ENCODE data around the gene KIAA0586.
A peak's percentile ranks its signal among the peaks of the same experiment; 100 is the strongest.
"Not testable (repeated sequence)": the region's sequence is repeated elsewhere in the genome, so short reads cannot be mapped to it uniquely, and the experiment has no call there.

Gene KIAA0586

GRCh38 chr14:58428118-58428683 is 682 bp downstream of the KIAA0586 start:
- Mint-ChIP-seq H3K27ac (peak overlapping the region; percentile 98), H3K27me3 (peaks cover 4% of the 10 kb centered on the region), H3K36me3 (ENCODE audit: low read depth) (peaks cover 38% of the 10 kb centered on the region), H3K4me1 (ENCODE audit: low read depth) (peaks cover 61% of the 10 kb centered on the region), H3K4me3 (peak overlapping the region; percentile 96), H3K9me3 (no peaks in the 10 kb centered on the region)

GRCh38 chr14:58430156-58430555 is 2.6 kb downstream of the KIAA0586 start:
- Mint-ChIP-seq H3K4me3 (peak overlapping the region; percentile 30), H3K27me3 (peaks cover 4% of the 10 kb centered on the region), H3K9me3 (no peaks in the 10 kb centered on the region), H3K27ac (peak overlapping the region; percentile 10), H3K4me1 (ENCODE audit: low read depth) (peaks cover 47% of the 10 kb centered on the region), H3K36me3 (ENCODE audit: low read depth) (peaks cover 34% of the 10 kb centered on the region)

- H3K27ac Mint-ChIP-seq: no peak overlapping the region
- no peaks in the 10 kb centered on the region for H3K9me3 Mint-ChIP-seq
- no peak overlapping the region for H3K4me3 Mint-ChIP-seq
- H3K27me3 Mint-ChIP-seq: no peaks in the 10 kb centered on the region
- peaks cover 50% of the 10 kb centered on the region for H3K36me3 Mint-ChIP-seq (ENCODE audit: low read depth)
- H3K4me1 Mint-ChIP-seq (ENCODE audit: low read depth): no peaks in the 10 kb centered on the region
Observed at GRCh38 chr14:58439476-58439875, 12.0 kb downstream of the KIAA0586 start.

GRCh38 chr14:58444627-58445026 is 17.1 kb downstream of the KIAA0586 start:
- Mint-ChIP-seq H3K36me3 (ENCODE audit: low read depth) (peaks cover 39% of the 10 kb centered on the region), H3K9me3 (no peaks in the 10 kb centered on the region), H3K4me3 (no peak overlapping the region), H3K27ac (no peak overlapping the region), H3K27me3 (no peaks in the 10 kb centered on the region), H3K4me1 (ENCODE audit: low read depth) (no peaks in the 10 kb centered on the region)

- Mint-ChIP-seq H3K4me1 (ENCODE audit: low read depth) (no peaks in the 10 kb centered on the region), H3K9me3 (no peaks in the 10 kb centered on the region), H3K27me3 (no peaks in the 10 kb centered on the region), H3K36me3 (ENCODE audit: low read depth) (peaks cover 46% of the 10 kb centered on the region), H3K4me3 (no peak overlapping the region), H3K27ac (no peak overlapping the region)
Observed at GRCh38 chr14:58455593-58456265, 28.2 kb downstream of the KIAA0586 start.

- H3K4me1 Mint-ChIP-seq (ENCODE audit: low read depth): no peaks in the 10 kb centered on the region
- no peaks in the 10 kb centered on the region for H3K9me3 Mint-ChIP-seq
- no peak overlapping the region for H3K27ac Mint-ChIP-seq
- H3K27me3 Mint-ChIP-seq: no peaks in the 10 kb centered on the region
- no peak overlapping the region for H3K4me3 Mint-ChIP-seq
- H3K36me3 Mint-ChIP-seq (ENCODE audit: low read depth): peaks cover 57% of the 10 kb centered on the region
Observed at GRCh38 chr14:58460772-58461171, 33.3 kb downstream of the KIAA0586 start.

- Mint-ChIP-seq H3K27me3 (no peaks in the 10 kb centered on the region), H3K9me3 (no peaks in the 10 kb centered on the region), H3K36me3 (ENCODE audit: low read depth) (peaks cover 62% of the 10 kb centered on the region), H3K27ac (no peak overlapping the region), H3K4me1 (ENCODE audit: low read depth) (no peaks in the 10 kb centered on the region), H3K4me3 (no peak overlapping the region)
Observed at GRCh38 chr14:58463147-58463546, 35.6 kb downstream of the KIAA0586 start.

GRCh38 chr14:58464652-58465051 is 37.1 kb downstream of the KIAA0586 start:
- Mint-ChIP-seq H3K36me3 (ENCODE audit: low read depth) (peaks cover 69% of the 10 kb centered on the region), H3K27ac (no peak overlapping the region), H3K4me1 (ENCODE audit: low read depth) (no peaks in the 10 kb centered on the region), H3K9me3 (no peaks in the 10 kb centered on the region), H3K27me3 (no peaks in the 10 kb centered on the region), H3K4me3 (no peak overlapping the region)

- H3K4me3 Mint-ChIP-seq: no peak overlapping the region
- H3K27ac Mint-ChIP-seq: no peak overlapping the region
- no peaks in the 10 kb centered on the region for H3K9me3 Mint-ChIP-seq
- H3K27me3 Mint-ChIP-seq: no peaks in the 10 kb centered on the region
- no peaks in the 10 kb centered on the region for H3K4me1 Mint-ChIP-seq (ENCODE audit: low read depth)
- peaks cover 65% of the 10 kb centered on the region for H3K36me3 Mint-ChIP-seq (ENCODE audit: low read depth)
Observed at GRCh38 chr14:58465421-58465820, 37.9 kb downstream of the KIAA0586 start.

- Mint-ChIP-seq H3K4me3 (no peak overlapping the region), H3K9me3 (no peaks in the 10 kb centered on the region), H3K4me1 (ENCODE audit: low read depth) (no peaks in the 10 kb centered on the region), H3K27me3 (no peaks in the 10 kb centered on the region), H3K27ac (no peak overlapping the region), H3K36me3 (ENCODE audit: low read depth) (peaks cover 63% of the 10 kb centered on the region)
Observed at GRCh38 chr14:58466459-58466858, 38.9 kb downstream of the KIAA0586 start.

GRCh38 chr14:58467575-58467974 is 40.1 kb downstream of the KIAA0586 start:
- Mint-ChIP-seq H3K36me3 (ENCODE audit: low read depth) (peaks cover 65% of the 10 kb centered on the region), H3K4me1 (ENCODE audit: low read depth) (no peaks in the 10 kb centered on the region), H3K4me3 (no peak overlapping the region), H3K27ac (no peak overlapping the region), H3K9me3 (no peaks in the 10 kb centered on the region), H3K27me3 (no peaks in the 10 kb centered on the region)

- no peaks in the 10 kb centered on the region for H3K9me3 Mint-ChIP-seq
- H3K36me3 Mint-ChIP-seq (ENCODE audit: low read depth): peaks cover 56% of the 10 kb centered on the region
- no peak overlapping the region for H3K27ac Mint-ChIP-seq
- no peaks in the 10 kb centered on the region for H3K4me1 Mint-ChIP-seq (ENCODE audit: low read depth)
- no peak overlapping the region for H3K4me3 Mint-ChIP-seq
- no peaks in the 10 kb centered on the region for H3K27me3 Mint-ChIP-seq
Observed at GRCh38 chr14:58469309-58469708, 41.8 kb downstream of the KIAA0586 start.

- Mint-ChIP-seq H3K9me3 (no peaks in the 10 kb centered on the region), H3K27ac (no peak overlapping the region), H3K36me3 (ENCODE audit: low read depth) (peaks cover 36% of the 10 kb centered on the region), H3K4me3 (no peak overlapping the region), H3K4me1 (ENCODE audit: low read depth) (no peaks in the 10 kb centered on the region), H3K27me3 (no peaks in the 10 kb centered on the region)
Observed at GRCh38 chr14:58476320-58476719, 48.8 kb downstream of the KIAA0586 start.

GRCh38 chr14:58477653-58478052 is 50.1 kb downstream of the KIAA0586 start:
- no peaks in the 10 kb centered on the region for H3K4me1 Mint-ChIP-seq (ENCODE audit: low read depth)
- peak overlapping the region; percentile 32 for H3K27ac Mint-ChIP-seq
- no peak overlapping the region for H3K4me3 Mint-ChIP-seq
- H3K9me3 Mint-ChIP-seq: no peaks in the 10 kb centered on the region
- H3K27me3 Mint-ChIP-seq: no peaks in the 10 kb centered on the region
- peaks cover 31% of the 10 kb centered on the region for H3K36me3 Mint-ChIP-seq (ENCODE audit: low read depth)

GRCh38 chr14:58478329-58478728 is 50.8 kb downstream of the KIAA0586 start:
- H3K36me3 Mint-ChIP-seq (ENCODE audit: low read depth): peaks cover 26% of the 10 kb centered on the region
- not testable (repeated sequence) for H3K9me3 Mint-ChIP-seq; H3K27me3 Mint-ChIP-seq; H3K4me3 Mint-ChIP-seq; H3K27ac Mint-ChIP-seq; H3K4me1 Mint-ChIP-seq (ENCODE audit: low read depth)

- no peaks in the 10 kb centered on the region for H3K4me1 Mint-ChIP-seq (ENCODE audit: low read depth)
- H3K27me3 Mint-ChIP-seq: no peaks in the 10 kb centered on the region
- no peak overlapping the region for H3K27ac Mint-ChIP-seq
- no peaks in the 10 kb centered on the region for H3K9me3 Mint-ChIP-seq
- peaks cover 26% of the 10 kb centered on the region for H3K36me3 Mint-ChIP-seq (ENCODE audit: low read depth)
- H3K4me3 Mint-ChIP-seq: no peak overlapping the region
Observed at GRCh38 chr14:58479975-58480374, 52.5 kb downstream of the KIAA0586 start.
